Vagina (tissue), 2 donors: ENCODE data around the gene ISG15. TPM values are rescaled to one million over a fixed set of nuclear protein-coding genes. Genes with fewer than 3 reads are reported as not detected.
"Not testable (repeated sequence)": the region's sequence is repeated elsewhere in the genome, so short reads cannot be mapped to it uniquely, and the experiment has no call there.

Source experiments
- DNase-seq, 2 donors: peaks; one replicate each; pipeline ENCODE4 v3.0.0-alpha.2; 2017; ENCODE audit errors: extremely low spot score in 2 of 2
- H3K27ac ChIP-seq: fragments of 200-600 bp; sonication (generic); one replicate; pipeline ENCODE4 v1.5.1; 2019
- H3K27me3 ChIP-seq: fragments of 200-600 bp; sonication (generic); one replicate; pipeline ENCODE4 v1.5.1; 2019
- H3K36me3 ChIP-seq, 2 donors: fragments of 200-600 bp; sonication (generic); one replicate each; pipeline ENCODE4 v1.5.1; 2017 to 2019
- H3K4me1 ChIP-seq: fragments of 200-600 bp; sonication (generic); one replicate; pipeline ENCODE4 v1.5.1; 2019
- H3K4me3 ChIP-seq, 2 donors: fragments of 200-600 bp; sonication (generic); 1 replicate in 1 of 2; 2 replicates in 1 of 2; pipeline ENCODE4 v1.5.1; 2016 to 2019
- H3K9me3 ChIP-seq: fragments of 200-600 bp; sonication (generic); one replicate; pipeline ENCODE4 v1.5.1; 2019
- CTCF ChIP-seq, 3 experiments: fragments of 450-650 bp in 2 of 3; fragments of 200-600 bp in 1 of 3; sonication (generic) in 1 of 3; IDR thresholded peaks; one replicate each; pipeline ENCODE4 v1.5.1; 2017 to 2019; ENCODE audit warnings: antibody characterized with exemption in 3 of 3, mild to moderate bottlenecking in 2 of 3, moderate library complexity in 2 of 3
- POLR2A ChIP-seq, 2 donors: fragments of 450-650 bp; IDR thresholded peaks; one replicate each; pipeline ENCODE4 v1.6.1; 2017; ENCODE audit warnings: antibody characterized with exemption in 2 of 2, mild to moderate bottlenecking in 2 of 2, moderate library complexity in 2 of 2
- POLR2AphosphoS5 ChIP-seq, 2 donors: sonication (generic); formaldehyde crosslinking; IDR thresholded peaks; one replicate each; pipeline ENCODE4 v1.9.0; 2017; ENCODE audit warnings: antibody characterized with exemption in 2 of 2, mild to moderate bottlenecking in 2 of 2, low read depth in 1 of 2; ENCODE audit not compliant: insufficient read depth in 1 of 2
- intact Hi-C: fragments of 100-400 bp; cut with DNase I; formaldehyde crosslinking; loops from one replicate; pipeline ENCODE4 v1.15.1; 2023
- total RNA-seq: library from RNA; depleted of rRNA; stranded (reverse); fragments of >200 nt; gene quantifications from one replicate; pipeline ENCODE4 v1.2.3, GENCODE V29; 2016

ISG15 gene
- total RNA-seq, 1 donor from 2014 or later, result 29.0 TPM

- no peak for TF ChIP-seq CTCF (IDR thresholded peaks at IDR 0.05)
- no peak for TF ChIP-seq POLR2A (IDR thresholded peaks at IDR 0.05)
- no peak for TF ChIP-seq POLR2AphosphoS5 (IDR thresholded peaks at IDR 0.05; ENCODE audit: insufficient read depth in 1 of 2, low read depth in 1 of 2)
- no peaks in the 10 kb centered on the region for H3K4me1 ChIP-seq
- no peak overlapping the region for H3K27ac ChIP-seq
- H3K4me3 ChIP-seq, result no peak overlapping the region
- H3K27me3 ChIP-seq, result no peaks in the 10 kb centered on the region
- intact Hi-C loops, result loop anchor here (5.0 kb wide), 1 partner anchor 74 kb away; no protein-coding TSS in a partner anchor
- no peak for DNase-seq
- H3K9me3 ChIP-seq, result no peaks in the 10 kb centered on the region
- no peaks in the 10 kb centered on the region for H3K36me3 ChIP-seq
Observed at GRCh38 chr1:982765-983436, 30.4 kb upstream of the ISG15 start.

DNA sequence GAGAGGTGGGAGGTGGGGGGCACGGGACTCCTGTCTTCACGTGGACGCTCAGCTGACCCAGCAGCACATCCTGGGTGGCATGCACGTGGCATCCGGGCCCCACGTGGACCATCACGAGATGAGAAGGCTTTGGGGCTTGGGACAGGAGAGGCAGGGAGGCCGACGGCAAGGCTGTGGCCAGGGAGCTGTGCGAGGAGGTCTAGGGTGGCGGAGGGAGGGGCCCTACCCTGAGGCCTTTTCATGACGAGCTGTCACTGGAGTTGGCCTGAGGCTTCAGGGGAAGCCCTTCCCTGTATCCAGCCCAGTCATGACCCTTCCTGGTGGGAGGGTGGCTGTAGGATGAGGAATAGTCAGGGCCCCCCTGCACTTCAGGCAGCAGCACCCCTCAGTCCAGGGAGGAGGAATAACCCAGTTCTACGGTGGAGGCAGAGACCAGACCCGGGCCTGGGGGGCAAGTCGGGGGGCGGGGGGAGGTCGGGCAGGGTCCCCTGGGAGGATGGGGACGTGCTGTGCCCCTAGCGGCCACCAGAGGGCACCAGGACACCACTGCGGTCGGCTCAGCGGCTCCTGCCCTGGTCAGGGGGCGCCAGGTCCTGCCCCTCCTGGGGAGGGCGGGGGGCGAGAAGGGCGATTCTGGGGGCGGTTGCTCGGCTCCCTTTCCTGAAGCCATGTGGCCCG is 29.4 kb upstream of the ISG15 start:
- H3K27me3 ChIP-seq, result no peaks in the 10 kb centered on the region
- no peak overlapping the region for H3K27ac ChIP-seq
- H3K36me3 ChIP-seq, result no peaks in the 10 kb centered on the region
- H3K9me3 ChIP-seq, result no peaks in the 10 kb centered on the region
- peak overlapping the region in 1 of 2 donors; percentile 16 for H3K4me3 ChIP-seq
- no peak for DNase-seq
- peak; percentile 39 to 98 (median 49) for TF ChIP-seq CTCF (IDR thresholded peaks at IDR 0.05)
- TF ChIP-seq POLR2A (IDR thresholded peaks at IDR 0.05), result no peak
- TF ChIP-seq POLR2AphosphoS5 (IDR thresholded peaks at IDR 0.05; ENCODE audit: insufficient read depth in 1 of 2, low read depth in 1 of 2), result no peak
- H3K4me1 ChIP-seq, result no peaks in the 10 kb centered on the region
- intact Hi-C loops, result loop anchor here (5.0 kb wide), 1 partner anchor 73 kb away; no protein-coding TSS in a partner anchor

GRCh38 chr1:984476-984814 is 28.9 kb upstream of the ISG15 start:
- no peaks in the 10 kb centered on the region for H3K9me3 ChIP-seq
- H3K27me3 ChIP-seq, result no peaks in the 10 kb centered on the region
- TF ChIP-seq POLR2AphosphoS5 (IDR thresholded peaks at IDR 0.05; ENCODE audit: insufficient read depth in 1 of 2, low read depth in 1 of 2) (no peak), CTCF (IDR thresholded peaks at IDR 0.05) (no peak), POLR2A (IDR thresholded peaks at IDR 0.05) (no peak)
- intact Hi-C loops, result loop anchor here (5.0 kb wide), 1 partner anchor 73 kb away; no protein-coding TSS in a partner anchor
- no peaks in the 10 kb centered on the region for H3K4me1 ChIP-seq
- H3K4me3 ChIP-seq, result peak overlapping the region in 1 of 2 donors; percentile 16
- no peak overlapping the region for H3K27ac ChIP-seq
- no peaks in the 10 kb centered on the region for H3K36me3 ChIP-seq
- DNase-seq, result no peak

GRCh38 chr1:985126-985525 is 28.2 kb upstream of the ISG15 start:
- Histone ChIP-seq H3K36me3 (no peaks in the 10 kb centered on the region), H3K9me3 (no peaks in the 10 kb centered on the region), H3K4me1 (no peaks in the 10 kb centered on the region), H3K27ac (no peak overlapping the region), H3K27me3 (no peaks in the 10 kb centered on the region), H3K4me3 (no peak overlapping the region)
- TF ChIP-seq CTCF (IDR thresholded peaks at IDR 0.05) (no peak), POLR2AphosphoS5 (IDR thresholded peaks at IDR 0.05; ENCODE audit: insufficient read depth in 1 of 2, low read depth in 1 of 2) (no peak), POLR2A (IDR thresholded peaks at IDR 0.05) (no peak)
- DNase-seq, result no peak
- intact Hi-C loops, result no loop called here

DNA sequence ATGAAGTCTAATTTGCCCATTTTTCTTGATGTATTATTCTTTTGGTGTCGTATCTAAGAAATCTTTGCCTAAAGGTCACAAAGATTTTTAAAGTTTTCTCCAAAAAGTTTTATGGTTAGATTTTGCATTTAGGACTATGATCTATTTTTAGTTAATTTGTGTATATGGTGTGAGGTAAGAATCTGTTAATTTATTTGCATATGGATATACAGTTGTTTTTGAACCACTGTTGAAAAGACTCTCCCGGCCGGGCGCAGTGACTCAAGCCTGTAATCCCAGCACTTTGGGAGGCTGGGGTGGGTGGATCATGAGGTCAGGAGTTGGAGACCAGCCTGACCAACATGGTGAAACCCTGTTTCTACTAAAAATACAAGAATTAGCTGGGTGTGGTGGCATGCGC is 25.2 kb upstream of the ISG15 start:
- H3K27me3 ChIP-seq, H3K4me1 ChIP-seq, H3K4me3 ChIP-seq, H3K9me3 ChIP-seq, intact Hi-C loops, H3K27ac ChIP-seq, H3K36me3 ChIP-seq, DNase-seq: not testable (repeated sequence)

GRCh38 chr1:991275-991674 is 22.0 kb upstream of the ISG15 start:
- H3K9me3 ChIP-seq, H3K27me3 ChIP-seq, DNase-seq, H3K36me3 ChIP-seq, intact Hi-C loops, H3K4me1 ChIP-seq, H3K4me3 ChIP-seq, H3K27ac ChIP-seq: not testable (repeated sequence)
